PC-3 (cell line): ENCODE measurements around the gene BLMH. TPM values are rescaled to one million over a fixed set of nuclear protein-coding genes. Genes with fewer than 3 reads are reported as not detected.

Source experiments
- ATAC-seq: fragments of 200-7000 bp; cut with Tn5 transposase; 2 replicates; pipeline ENCODE4 v1.9.1; 2020; ENCODE audit warnings: mild to moderate bottlenecking, moderate library complexity
- BruUV-seq: library from RNA; stranded (reverse); fragments of 400-500 nt; replicated peaks from 2 replicates; lab custom pipeline; 2021; lab: Mats Ljungman, UMichigan
- CTCF ChIA-PET: fragments of 300-600 bp; sonication (Branson Sonifier 250); formaldehyde crosslinking; loops from one replicate; lab custom pipeline; 2022; ENCODE audit warnings: antibody characterized with exemption; lab: Charles Lee
- POLR2A ChIA-PET: fragments of 300-600 bp; sonication (Branson Sonifier 250); formaldehyde crosslinking; loops from one replicate; lab custom pipeline; 2022; ENCODE audit warnings: antibody characterized with exemption; ENCODE audit not compliant: unreplicated experiment; lab: Charles Lee
- DNase-seq: peaks from one replicate; pipeline ENCODE4 v3.0.0-alpha.2; 2015
- H2AFZ ChIP-seq: fragments of 300-600 bp; sonication (generic); 2 replicates; pipeline ENCODE4 v1.6.0; 2016; ENCODE audit warnings: antibody characterized with exemption, low read length
- H3F3A ChIP-seq: fragments of 300-600 bp; sonication (generic); one replicate; pipeline ENCODE4 v1.6.0; 2017; ENCODE audit warnings: antibody characterized with exemption, low read length, control low read depth, mild to moderate bottlenecking; ENCODE audit not compliant: unreplicated experiment
- H3K27ac ChIP-seq: fragments of 300-600 bp; sonication (generic); 2 replicates; pipeline ENCODE4 v1.5.1; 2016; ENCODE audit warnings: mild to moderate bottlenecking, low read length
- H3K27me3 ChIP-seq: fragments of 300-600 bp; sonication (generic); 2 replicates; pipeline ENCODE4 v1.6.1; 2016; ENCODE audit warnings: low read length, mixed read lengths
- H3K36me3 ChIP-seq: fragments of 300-600 bp; sonication (generic); 2 replicates; pipeline ENCODE4 v1.6.1; 2016; ENCODE audit warnings: low read depth, mixed run types, low read length, mixed read lengths
- H3K4me1 ChIP-seq: fragments of 300-600 bp; sonication (generic); 2 replicates; pipeline ENCODE4 v1.5.1; 2016; ENCODE audit warnings: low read length; ENCODE audit not compliant: insufficient read depth
- H3K4me2 ChIP-seq: fragments of 300-600 bp; sonication (generic); 2 replicates; pipeline ENCODE4 v1.6.0; 2016; ENCODE audit warnings: low read length
- H3K4me3 ChIP-seq: fragments of 300-600 bp; sonication (generic); 2 replicates; pipeline ENCODE4 v1.5.1; 2016; ENCODE audit warnings: mild to moderate bottlenecking, low read length, mixed read lengths
- H3K79me2 ChIP-seq: fragments of 300-600 bp; sonication (generic); 2 replicates; pipeline ENCODE4 v1.6.1; 2017; ENCODE audit warnings: low read length, mixed read lengths
- H3K9ac ChIP-seq: fragments of 300-600 bp; sonication (generic); 2 replicates; pipeline ENCODE4 v1.6.0; 2016; ENCODE audit warnings: mild to moderate bottlenecking, low read length
- H3K9me2 ChIP-seq: fragments of 300-600 bp; sonication (generic); replicated peaks from 2 replicates; pipeline ENCODE4 v1.6.1; 2016; ENCODE audit warnings: mixed run types, low read length, mixed read lengths
- H3K9me3 ChIP-seq: fragments of 300-600 bp; sonication (generic); 2 replicates; pipeline ENCODE4 v1.6.1; 2016; ENCODE audit warnings: low read length, mixed read lengths
- H4K20me1 ChIP-seq: fragments of 300-600 bp; sonication (generic); 2 replicates; pipeline ENCODE4 v1.6.1; 2016; ENCODE audit warnings: low read length, mixed read lengths
- EZH2 ChIP-seq: fragments of 300-600 bp; sonication (generic); IDR thresholded peaks from one replicate; pipeline ENCODE4 v1.6.1; 2017; ENCODE audit warnings: antibody characterized with exemption, mild to moderate bottlenecking, low read length; ENCODE audit not compliant: unreplicated experiment
- EZH2phosphoT487 ChIP-seq: fragments of 300-600 bp; sonication (generic); IDR thresholded peaks from 2 replicates; pipeline ENCODE4 v1.6.1; 2018; ENCODE audit warnings: mild to moderate bottlenecking, antibody characterized with exemption, low read length, borderline replicate concordance
- intact Hi-C: fragments of 100-400 bp; cut with micrococcal nuclease; formaldehyde crosslinking; loops from 2 replicates; pipeline ENCODE4 v1.9.0; 2023
- total RNA-seq: library from RNA; depleted of rRNA; stranded (reverse); fragments of >200 nt; gene quantifications from 2 replicates; pipeline ENCODE4 v1.2.3, GENCODE V29; 2014
- TF ChIP-seq, protein P1 (sequence below): fragments of 300-600 bp; sonication (generic); conservative IDR thresholded peaks from 2 replicates; pipeline ENCODE4 v1.5.1; 2017; ENCODE audit warnings: antibody characterized with exemption, low read depth, mild to moderate bottlenecking, low read length

The BLMH gene
- total RNA-seq, 1 experiment from 2014 or later, result 15.9 TPM

DNA sequence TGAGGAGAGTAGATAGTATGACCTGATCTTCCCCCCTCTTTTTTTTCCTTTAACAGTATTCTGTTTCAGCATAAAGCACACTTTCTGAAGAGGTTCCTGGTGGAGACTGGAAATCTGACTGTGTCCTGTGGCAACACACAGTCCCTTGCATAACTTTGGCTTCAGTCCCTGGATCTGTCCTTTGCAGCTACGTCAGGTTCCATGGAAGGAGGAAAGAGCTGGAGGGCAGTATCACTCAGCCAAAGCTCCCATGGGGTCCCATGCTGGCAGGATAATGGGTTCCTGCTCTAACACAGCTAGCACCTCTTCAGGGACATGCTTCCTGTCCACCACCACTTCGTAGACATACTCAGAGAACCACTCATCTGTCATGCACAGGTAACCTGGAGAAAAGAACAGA is 43.0 kb downstream of the BLMH start:
- Histone ChIP-seq H3K9me2 (no peaks in the 10 kb centered on the region), H3K4me1 (no peaks in the 10 kb centered on the region), H3K36me3 (peaks cover 10% of the 10 kb centered on the region), H2AFZ (no peak overlapping the region), H3K4me2 (no peak overlapping the region), H3K79me2 (no peaks in the 10 kb centered on the region), H3K9ac (no peak overlapping the region), H3F3A (no peaks in the 10 kb centered on the region), H3K27ac (no peak overlapping the region), H3K4me3 (no peak overlapping the region), H3K9me3 (no peaks in the 10 kb centered on the region), H4K20me1 (no peaks in the 10 kb centered on the region), H3K27me3 (no peaks in the 10 kb centered on the region)
- TF ChIP-seq, protein P1, sequence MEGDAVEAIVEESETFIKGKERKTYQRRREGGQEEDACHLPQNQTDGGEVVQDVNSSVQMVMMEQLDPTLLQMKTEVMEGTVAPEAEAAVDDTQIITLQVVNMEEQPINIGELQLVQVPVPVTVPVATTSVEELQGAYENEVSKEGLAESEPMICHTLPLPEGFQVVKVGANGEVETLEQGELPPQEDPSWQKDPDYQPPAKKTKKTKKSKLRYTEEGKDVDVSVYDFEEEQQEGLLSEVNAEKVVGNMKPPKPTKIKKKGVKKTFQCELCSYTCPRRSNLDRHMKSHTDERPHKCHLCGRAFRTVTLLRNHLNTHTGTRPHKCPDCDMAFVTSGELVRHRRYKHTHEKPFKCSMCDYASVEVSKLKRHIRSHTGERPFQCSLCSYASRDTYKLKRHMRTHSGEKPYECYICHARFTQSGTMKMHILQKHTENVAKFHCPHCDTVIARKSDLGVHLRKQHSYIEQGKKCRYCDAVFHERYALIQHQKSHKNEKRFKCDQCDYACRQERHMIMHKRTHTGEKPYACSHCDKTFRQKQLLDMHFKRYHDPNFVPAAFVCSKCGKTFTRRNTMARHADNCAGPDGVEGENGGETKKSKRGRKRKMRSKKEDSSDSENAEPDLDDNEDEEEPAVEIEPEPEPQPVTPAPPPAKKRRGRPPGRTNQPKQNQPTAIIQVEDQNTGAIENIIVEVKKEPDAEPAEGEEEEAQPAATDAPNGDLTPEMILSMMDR, result no peak
- TF ChIP-seq EZH2 (no peak), EZH2phosphoT487 (no peak)
- BruUV-seq, result no TSS peak
- POLR2A ChIA-PET, result no interaction called here
- intact Hi-C loops, result no loop called here
- no peak for ATAC-seq
- CTCF ChIA-PET, result no interaction called here
- no peak for DNase-seq

DNA sequence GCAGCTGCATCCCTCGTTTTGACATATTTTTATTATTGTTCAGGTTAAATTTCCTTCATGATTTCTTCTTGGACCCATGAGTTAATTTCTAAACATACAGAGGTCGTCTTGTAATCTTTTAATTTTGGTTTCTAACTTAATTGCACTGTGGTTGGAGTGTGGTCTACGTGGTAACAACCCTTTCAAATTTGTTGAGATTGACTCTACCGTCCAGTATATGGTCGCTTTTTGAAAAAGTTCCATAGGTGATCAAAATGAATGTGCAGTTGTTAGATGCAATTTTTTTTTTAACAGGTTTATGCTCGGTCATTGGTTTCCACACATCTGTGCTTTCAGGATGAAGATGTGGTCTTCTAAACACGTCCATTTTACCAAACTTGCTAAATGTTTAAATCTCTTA is 45.3 kb downstream of the BLMH start:
- Histone ChIP-seq H3K36me3 (peaks cover 10% of the 10 kb centered on the region), H3K9me3 (no peaks in the 10 kb centered on the region), H3K27ac (no peak overlapping the region), H3K9ac (no peak overlapping the region), H3K4me2 (no peak overlapping the region), H3K4me1 (no peaks in the 10 kb centered on the region), H3K4me3 (no peak overlapping the region), H3K27me3 (no peaks in the 10 kb centered on the region), H3F3A (no peaks in the 10 kb centered on the region), H3K9me2 (no peaks in the 10 kb centered on the region), H3K79me2 (no peaks in the 10 kb centered on the region), H4K20me1 (no peaks in the 10 kb centered on the region), H2AFZ (no peak overlapping the region)
- intact Hi-C loops, result no loop called here
- no TSS peak for BruUV-seq
- no peak for ATAC-seq
- POLR2A ChIA-PET, result no interaction called here
- DNase-seq, result no peak
- TF ChIP-seq EZH2 (no peak), EZH2phosphoT487 (no peak)
- TF ChIP-seq, protein P1, result no peak
- CTCF ChIA-PET, result no interaction called here

DNA sequence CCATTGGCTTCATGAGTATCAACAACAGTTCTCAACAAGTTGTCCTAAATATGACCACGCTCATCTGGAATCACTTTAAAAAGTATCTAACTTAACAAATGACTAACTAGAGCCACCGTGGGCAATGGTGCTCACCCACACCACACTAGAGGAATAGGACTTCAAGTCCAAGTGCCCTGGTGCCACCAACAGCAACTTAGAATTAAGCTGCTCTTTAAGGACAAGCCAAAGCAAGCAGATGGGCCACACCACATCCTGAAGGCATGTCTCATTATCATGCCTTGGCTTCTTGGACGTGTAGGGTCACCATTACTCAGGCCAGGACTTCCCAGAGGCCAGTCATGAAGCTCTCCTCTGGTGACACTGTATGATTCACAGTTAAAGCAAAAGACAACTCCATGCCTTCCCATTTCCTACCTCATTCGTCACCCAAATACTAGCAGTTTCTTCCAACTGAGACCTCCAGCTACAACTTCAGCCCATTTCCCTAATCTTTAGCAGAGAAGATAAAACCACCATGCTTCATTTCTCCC is 46.8 kb downstream of the BLMH start:
- peak; percentile 68 for ATAC-seq
- no TSS peak for BruUV-seq
- ChIA-PET POLR2A (no interaction called here), CTCF (no interaction called here)
- H3K4me3 ChIP-seq, result no peak overlapping the region
- no peak overlapping the region for H3K27ac ChIP-seq
- H3K9ac ChIP-seq, result no peak overlapping the region
- no peaks in the 10 kb centered on the region for H3K9me2 ChIP-seq
- intact Hi-C loops, result no loop called here
- no peaks in the 10 kb centered on the region for H4K20me1 ChIP-seq
- H3K36me3 ChIP-seq, result peaks cover 10% of the 10 kb centered on the region
- TF ChIP-seq EZH2phosphoT487 (no peak), EZH2 (no peak)
- TF ChIP-seq, protein P1, result no peak
- H3K9me3 ChIP-seq, result no peaks in the 10 kb centered on the region
- no peaks in the 10 kb centered on the region for H3K4me1 ChIP-seq
- H3F3A ChIP-seq, result no peaks in the 10 kb centered on the region
- H3K4me2 ChIP-seq, result no peak overlapping the region
- no peak overlapping the region for H2AFZ ChIP-seq
- no peaks in the 10 kb centered on the region for H3K79me2 ChIP-seq
- DNase-seq, result peak; percentile 50
- no peaks in the 10 kb centered on the region for H3K27me3 ChIP-seq
